GM23338 (cell line): ENCODE measurements around the gene KRTAP12-2. TPM values are rescaled to one million over a fixed set of nuclear protein-coding genes. Genes with fewer than 3 reads are reported as not detected.

Experiments
- ATAC-seq: fragments of 200-7000 bp; cut with Tn5 transposase; 3 replicates; pipeline ENCODE4 v1.9.1; 2020
- DNase-seq: peaks from one replicate; pipeline ENCODE4 v3.0.0-alpha.2; 2015; ENCODE audit warnings: low spot score
- H2AFZ ChIP-seq: fragments of 200-600 bp; sonication (generic); 2 replicates; pipeline ENCODE4 v1.8.0; 2016; ENCODE audit warnings: antibody characterized with exemption, mild to moderate bottlenecking, moderate library complexity
- H3F3A ChIP-seq: fragments of 200-600 bp; sonication (generic); replicated peaks from 2 replicates; pipeline ENCODE4 v1.8.0; 2017; ENCODE audit warnings: antibody characterized with exemption, mixed run types, low read depth
- H3K27ac ChIP-seq: fragments of 200-600 bp; sonication (generic); 2 replicates; pipeline ENCODE4 v1.6.1; 2016; ENCODE audit warnings: low read depth
- H3K27me3 ChIP-seq: fragments of 200-600 bp; sonication (generic); 2 replicates; pipeline ENCODE4 v1.8.0; 2016; ENCODE audit warnings: mild to moderate bottlenecking, mixed run types, moderate library complexity; ENCODE audit not compliant: insufficient read depth
- H3K36me3 ChIP-seq: fragments of 200-600 bp; sonication (generic); 2 replicates; pipeline ENCODE4 v1.8.0; 2016; ENCODE audit warnings: mild to moderate bottlenecking; ENCODE audit not compliant: insufficient read depth
- H3K4me1 ChIP-seq: fragments of 200-600 bp; sonication (generic); 2 replicates; pipeline ENCODE4 v1.8.0; 2016; ENCODE audit warnings: mild to moderate bottlenecking, moderate library complexity; ENCODE audit not compliant: insufficient read depth
- H3K4me2 ChIP-seq: fragments of 200-600 bp; sonication (generic); 2 replicates; pipeline ENCODE4 v1.7.1; 2017; ENCODE audit warnings: mixed run types
- H3K4me3 ChIP-seq: fragments of 200-600 bp; sonication (generic); 2 replicates; pipeline ENCODE4 v1.6.1; 2016; ENCODE audit warnings: mixed run types
- H3K79me2 ChIP-seq: fragments of 200-600 bp; sonication (generic); replicated peaks from 2 replicates; pipeline ENCODE4 v1.8.0; 2017; ENCODE audit warnings: mild to moderate bottlenecking; ENCODE audit not compliant: insufficient read depth
- H3K9me2 ChIP-seq: fragments of 200-600 bp; sonication (generic); 2 replicates; pipeline ENCODE4 v1.8.0; 2017; ENCODE audit not compliant: insufficient read depth
- H4K20me1 ChIP-seq: fragments of 200-600 bp; sonication (generic); replicated peaks from 2 replicates; pipeline ENCODE4 v1.8.0; 2017; ENCODE audit warnings: mild to moderate bottlenecking; ENCODE audit not compliant: insufficient read depth
- H3K27ac Mint-ChIP-seq: 2 replicates; pipeline ENCODE4 v1.8.0; 2020; ENCODE audit warnings: inconsistent platforms, mild to moderate bottlenecking, moderate library complexity, mixed read lengths
- H3K27me3 Mint-ChIP-seq: 3 replicates; pipeline ENCODE4 v1.8.0; 2022; ENCODE audit warnings: low read depth, mild to moderate bottlenecking, moderate library complexity, mixed read lengths, inconsistent platforms; ENCODE audit not compliant: insufficient read depth, poor library complexity
- H3K36me3 Mint-ChIP-seq: 3 replicates; pipeline ENCODE4 v1.8.0; 2021; ENCODE audit warnings: low read depth, mild to moderate bottlenecking, inconsistent platforms, moderate library complexity, mixed read lengths
- H3K4me1 Mint-ChIP-seq: 3 replicates; pipeline ENCODE4 v1.8.0; 2020; ENCODE audit warnings: mild to moderate bottlenecking, inconsistent platforms, mixed read lengths
- H3K4me3 Mint-ChIP-seq: 3 replicates; pipeline ENCODE4 v1.8.0; 2021; ENCODE audit warnings: moderate library complexity, mild to moderate bottlenecking, inconsistent platforms, mixed read lengths
- H3K9me3 Mint-ChIP-seq: 3 replicates; pipeline ENCODE4 v1.8.0; 2020; ENCODE audit warnings: moderate library complexity, mild to moderate bottlenecking, inconsistent platforms, mixed read lengths
- EZH2 ChIP-seq: fragments of 200-600 bp; sonication (generic); IDR thresholded peaks from one replicate; pipeline ENCODE4 v1.8.0; 2017; ENCODE audit warnings: antibody characterized with exemption, mild to moderate bottlenecking, low read depth; ENCODE audit not compliant: unreplicated experiment
- EZH2phosphoT487 ChIP-seq: fragments of 200-600 bp; sonication (generic); IDR thresholded peaks from one replicate; pipeline ENCODE4 v1.8.1; 2018; ENCODE audit warnings: antibody characterized with exemption; ENCODE audit not compliant: unreplicated experiment
- JUNB ChIP-seq: IDR thresholded peaks from one replicate; pipeline ENCODE4 v1.6.1; 2016; ENCODE audit warnings: antibody characterized with exemption; ENCODE audit not compliant: unreplicated experiment
- NANOG ChIP-seq: IDR thresholded peaks from 2 replicates; pipeline ENCODE4 v1.6.1; 2016; ENCODE audit warnings: antibody characterized with exemption, borderline replicate concordance
- POLR2AphosphoS5 ChIP-seq: IDR thresholded peaks from 2 replicates; pipeline ENCODE4 v1.6.1; 2016; ENCODE audit warnings: antibody characterized with exemption, low read depth
- ZNF114 ChIP-seq: fragments of 250-450 bp; sonication (Bioruptor Pico); IDR thresholded peaks from 2 replicates; pipeline ENCODE4 v1.5.0; 2020; ENCODE audit warnings: mild to moderate bottlenecking, moderate library complexity
- ZNF331 ChIP-seq: fragments of 250-450 bp; sonication (Bioruptor Pico); IDR thresholded peaks from 2 replicates; pipeline ENCODE4 v1.5.0; 2020; ENCODE audit warnings: low read depth, mild to moderate bottlenecking, moderate library complexity
- polyA plus RNA-seq: library from polyadenylated mRNA; unstranded; fragments of >200 nt; fragmentation: Nextera tagmentation; extraction: Ambion mirVana; gene quantifications from 2 replicates; pipeline ENCODE4 v1.2.1, GENCODE V29; 2016
- total RNA-seq: library from RNA; depleted of rRNA; stranded (reverse); fragments of >200 nt; shearing (Covaris generic); gene quantifications from 2 replicates; pipeline ENCODE4 v1.2.3, GENCODE V29; 2014
- TF ChIP-seq, protein P1 (sequence below): IDR thresholded peaks from 2 replicates; pipeline ENCODE4 v1.6.1; 2016; ENCODE audit warnings: antibody characterized with exemption
- TF ChIP-seq, protein P2 (sequence below), 2 experiments: fragments of 200-600 bp in 1 of 2; sonication (generic) in 1 of 2; conservative IDR thresholded peaks; 2 replicates each; pipeline versions ENCODE4 v1.5.1 to v1.6.1; 2016 to 2017; ENCODE audit warnings: antibody characterized with exemption in 2 of 2, low read depth in 2 of 2, mild to moderate bottlenecking in 2 of 2, moderate library complexity in 1 of 2
- TF ChIP-seq, protein P3 (sequence below): fragments of 250-450 bp; sonication (Bioruptor Pico); IDR thresholded peaks from 2 replicates; pipeline ENCODE4 v1.5.0; 2020; ENCODE audit warnings: mild to moderate bottlenecking, moderate library complexity

The KRTAP12-2 gene
- total and polyA plus RNA-seq, 2 experiments from 2014 or later, result not detected

DNA sequence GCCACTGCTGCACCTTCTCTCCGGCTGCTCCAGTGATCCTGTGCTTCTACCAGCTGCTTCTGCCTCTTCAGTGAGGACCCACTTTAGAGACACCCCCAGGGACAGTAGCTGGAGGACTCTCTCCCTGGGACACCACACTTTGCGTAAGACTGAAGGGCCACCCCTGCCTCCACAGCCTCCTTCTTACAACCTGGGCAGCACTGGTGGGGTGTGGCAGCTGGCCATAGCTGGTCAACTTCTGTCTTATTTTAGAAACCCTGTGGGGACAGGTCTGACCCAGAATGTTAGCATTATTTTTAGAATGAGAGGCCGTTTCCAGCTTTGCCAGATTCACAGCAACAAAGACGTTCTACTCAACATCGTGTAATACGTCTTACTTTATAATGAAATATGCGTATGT lies 41.0 kb downstream of the KRTAP12-2 start:
- no peak overlapping the region for H3K4me3 ChIP-seq
- no peak overlapping the region for H3K4me2 ChIP-seq
- H3K36me3 ChIP-seq, result no peaks in the 10 kb centered on the region; the same call in 1 of the 2 replicates
- no peaks in the 10 kb centered on the region for H3F3A ChIP-seq
- Mint-ChIP-seq H3K36me3 (peaks cover 18% of the 10 kb centered on the region), H3K27ac (no peak overlapping the region), H3K27me3 (peaks cover 7% of the 10 kb centered on the region), H3K4me1 (no peaks in the 10 kb centered on the region), H3K9me3 (peaks cover 37% of the 10 kb centered on the region), H3K4me3 (no peak overlapping the region)
- no peak overlapping the region for H3K27ac ChIP-seq
- no peaks in the 10 kb centered on the region for H4K20me1 ChIP-seq
- no peak for DNase-seq
- no peaks in the 10 kb centered on the region for H3K79me2 ChIP-seq
- TF ChIP-seq POLR2AphosphoS5, result no peak
- TF ChIP-seq NANOG, result no peak
- TF ChIP-seq, protein P1, sequence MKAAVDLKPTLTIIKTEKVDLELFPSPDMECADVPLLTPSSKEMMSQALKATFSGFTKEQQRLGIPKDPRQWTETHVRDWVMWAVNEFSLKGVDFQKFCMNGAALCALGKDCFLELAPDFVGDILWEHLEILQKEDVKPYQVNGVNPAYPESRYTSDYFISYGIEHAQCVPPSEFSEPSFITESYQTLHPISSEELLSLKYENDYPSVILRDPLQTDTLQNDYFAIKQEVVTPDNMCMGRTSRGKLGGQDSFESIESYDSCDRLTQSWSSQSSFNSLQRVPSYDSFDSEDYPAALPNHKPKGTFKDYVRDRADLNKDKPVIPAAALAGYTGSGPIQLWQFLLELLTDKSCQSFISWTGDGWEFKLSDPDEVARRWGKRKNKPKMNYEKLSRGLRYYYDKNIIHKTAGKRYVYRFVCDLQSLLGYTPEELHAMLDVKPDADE, result no peak
- no peak for TF ChIP-seq ZNF331 (CRISPR knock-in tag)
- no peak for TF ChIP-seq EZH2
- TF ChIP-seq ZNF114 (CRISPR knock-in tag), result no peak
- TF ChIP-seq, protein P2, sequence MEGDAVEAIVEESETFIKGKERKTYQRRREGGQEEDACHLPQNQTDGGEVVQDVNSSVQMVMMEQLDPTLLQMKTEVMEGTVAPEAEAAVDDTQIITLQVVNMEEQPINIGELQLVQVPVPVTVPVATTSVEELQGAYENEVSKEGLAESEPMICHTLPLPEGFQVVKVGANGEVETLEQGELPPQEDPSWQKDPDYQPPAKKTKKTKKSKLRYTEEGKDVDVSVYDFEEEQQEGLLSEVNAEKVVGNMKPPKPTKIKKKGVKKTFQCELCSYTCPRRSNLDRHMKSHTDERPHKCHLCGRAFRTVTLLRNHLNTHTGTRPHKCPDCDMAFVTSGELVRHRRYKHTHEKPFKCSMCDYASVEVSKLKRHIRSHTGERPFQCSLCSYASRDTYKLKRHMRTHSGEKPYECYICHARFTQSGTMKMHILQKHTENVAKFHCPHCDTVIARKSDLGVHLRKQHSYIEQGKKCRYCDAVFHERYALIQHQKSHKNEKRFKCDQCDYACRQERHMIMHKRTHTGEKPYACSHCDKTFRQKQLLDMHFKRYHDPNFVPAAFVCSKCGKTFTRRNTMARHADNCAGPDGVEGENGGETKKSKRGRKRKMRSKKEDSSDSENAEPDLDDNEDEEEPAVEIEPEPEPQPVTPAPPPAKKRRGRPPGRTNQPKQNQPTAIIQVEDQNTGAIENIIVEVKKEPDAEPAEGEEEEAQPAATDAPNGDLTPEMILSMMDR (conservative IDR thresholded peaks at IDR 0.05; ENCODE audit: low read depth in 2 of 2), result no peak
- TF ChIP-seq, protein P3, sequence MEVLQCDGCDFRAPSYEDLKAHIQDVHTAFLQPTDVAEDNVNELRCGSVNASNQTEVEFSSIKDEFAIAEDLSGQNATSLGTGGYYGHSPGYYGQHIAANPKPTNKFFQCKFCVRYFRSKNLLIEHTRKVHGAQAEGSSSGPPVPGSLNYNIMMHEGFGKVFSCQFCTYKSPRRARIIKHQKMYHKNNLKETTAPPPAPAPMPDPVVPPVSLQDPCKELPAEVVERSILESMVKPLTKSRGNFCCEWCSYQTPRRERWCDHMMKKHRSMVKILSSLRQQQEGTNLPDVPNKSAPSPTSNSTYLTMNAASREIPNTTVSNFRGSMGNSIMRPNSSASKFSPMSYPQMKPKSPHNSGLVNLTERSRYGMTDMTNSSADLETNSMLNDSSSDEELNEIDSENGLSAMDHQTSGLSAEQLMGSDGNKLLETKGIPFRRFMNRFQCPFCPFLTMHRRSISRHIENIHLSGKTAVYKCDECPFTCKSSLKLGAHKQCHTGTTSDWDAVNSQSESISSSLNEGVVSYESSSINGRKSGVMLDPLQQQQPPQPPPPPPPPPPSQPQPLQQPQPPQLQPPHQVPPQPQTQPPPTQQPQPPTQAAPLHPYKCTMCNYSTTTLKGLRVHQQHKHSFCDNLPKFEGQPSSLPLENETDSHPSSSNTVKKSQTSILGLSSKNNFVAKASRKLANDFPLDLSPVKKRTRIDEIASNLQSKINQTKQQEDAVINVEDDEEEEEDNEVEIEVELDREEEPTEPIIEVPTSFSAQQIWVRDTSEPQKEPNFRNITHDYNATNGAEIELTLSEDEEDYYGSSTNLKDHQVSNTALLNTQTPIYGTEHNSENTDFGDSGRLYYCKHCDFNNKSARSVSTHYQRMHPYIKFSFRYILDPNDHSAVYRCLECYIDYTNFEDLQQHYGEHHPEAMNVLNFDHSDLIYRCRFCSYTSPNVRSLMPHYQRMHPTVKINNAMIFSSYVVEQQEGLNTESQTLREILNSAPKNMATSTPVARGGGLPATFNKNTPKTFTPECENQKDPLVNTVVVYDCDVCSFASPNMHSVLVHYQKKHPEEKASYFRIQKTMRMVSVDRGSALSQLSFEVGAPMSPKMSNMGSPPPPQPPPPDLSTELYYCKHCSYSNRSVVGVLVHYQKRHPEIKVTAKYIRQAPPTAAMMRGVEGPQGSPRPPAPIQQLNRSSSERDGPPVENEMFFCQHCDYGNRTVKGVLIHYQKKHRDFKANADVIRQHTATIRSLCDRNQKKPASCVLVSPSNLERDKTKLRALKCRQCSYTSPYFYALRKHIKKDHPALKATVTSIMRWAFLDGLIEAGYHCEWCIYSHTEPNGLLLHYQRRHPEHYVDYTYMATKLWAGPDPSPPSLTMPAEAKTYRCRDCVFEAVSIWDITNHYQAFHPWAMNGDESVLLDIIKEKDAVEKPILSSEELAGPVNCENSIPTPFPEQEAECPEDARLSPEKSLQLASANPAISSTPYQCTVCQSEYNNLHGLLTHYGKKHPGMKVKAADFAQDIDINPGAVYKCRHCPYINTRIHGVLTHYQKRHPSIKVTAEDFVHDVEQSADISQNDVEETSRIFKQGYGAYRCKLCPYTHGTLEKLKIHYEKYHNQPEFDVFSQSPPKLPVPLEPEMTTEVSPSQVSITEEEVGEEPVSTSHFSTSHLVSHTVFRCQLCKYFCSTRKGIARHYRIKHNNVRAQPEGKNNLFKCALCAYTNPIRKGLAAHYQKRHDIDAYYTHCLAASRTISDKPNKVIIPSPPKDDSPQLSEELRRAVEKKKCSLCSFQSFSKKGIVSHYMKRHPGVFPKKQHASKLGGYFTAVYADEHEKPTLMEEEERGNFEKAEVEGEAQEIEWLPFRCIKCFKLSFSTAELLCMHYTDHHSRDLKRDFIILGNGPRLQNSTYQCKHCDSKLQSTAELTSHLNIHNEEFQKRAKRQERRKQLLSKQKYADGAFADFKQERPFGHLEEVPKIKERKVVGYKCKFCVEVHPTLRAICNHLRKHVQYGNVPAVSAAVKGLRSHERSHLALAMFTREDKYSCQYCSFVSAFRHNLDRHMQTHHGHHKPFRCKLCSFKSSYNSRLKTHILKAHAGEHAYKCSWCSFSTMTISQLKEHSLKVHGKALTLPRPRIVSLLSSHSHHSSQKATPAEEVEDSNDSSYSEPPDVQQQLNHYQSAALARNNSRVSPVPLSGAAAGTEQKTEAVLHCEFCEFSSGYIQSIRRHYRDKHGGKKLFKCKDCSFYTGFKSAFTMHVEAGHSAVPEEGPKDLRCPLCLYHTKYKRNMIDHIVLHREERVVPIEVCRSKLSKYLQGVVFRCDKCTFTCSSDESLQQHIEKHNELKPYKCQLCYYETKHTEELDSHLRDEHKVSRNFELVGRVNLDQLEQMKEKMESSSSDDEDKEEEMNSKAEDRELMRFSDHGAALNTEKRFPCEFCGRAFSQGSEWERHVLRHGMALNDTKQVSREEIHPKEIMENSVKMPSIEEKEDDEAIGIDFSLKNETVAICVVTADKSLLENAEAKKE (CRISPR knock-in tag), result no peak
- TF ChIP-seq JUNB, result no peak
- TF ChIP-seq EZH2phosphoT487, result no peak
- H2AFZ ChIP-seq, result no peak overlapping the region
- H3K4me1 ChIP-seq, result no peaks in the 10 kb centered on the region
- no peaks in the 10 kb centered on the region for H3K27me3 ChIP-seq
- no peaks in the 10 kb centered on the region for H3K9me2 ChIP-seq
- ATAC-seq, result no peak
